ENCODE measurements around the gene SENP1. TPM values are rescaled to one million over a fixed set of nuclear protein-coding genes. Genes with fewer than 3 reads are reported as not detected.

Gene SENP1
- polyA plus RNA-seq, 2 donors = 2.7 to 3.9 TPM

DNA sequence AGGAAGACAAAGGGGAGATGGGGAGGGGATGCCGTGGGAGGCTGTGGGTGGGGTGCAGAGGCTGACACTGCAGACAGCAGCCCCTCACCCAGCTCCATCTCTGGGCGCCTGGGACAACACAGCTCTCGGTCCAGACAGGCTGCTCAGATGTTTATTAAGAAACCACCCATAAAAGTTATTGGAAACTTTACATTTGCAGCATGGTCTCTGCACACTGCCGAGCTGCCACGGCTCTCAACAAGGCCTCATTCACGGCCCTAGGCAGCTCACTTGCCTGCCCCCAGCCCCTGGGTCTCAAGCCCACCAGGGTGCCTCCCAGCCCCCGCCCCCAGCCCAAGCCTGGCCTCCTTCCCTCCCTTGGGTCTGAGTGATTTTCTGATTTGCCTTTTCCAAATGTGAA lies 80.6 kb downstream of the SENP1 start:
- 76 to 79% methylated on average over 7 of the region's 7 CpGs for WGBS, 2 donors

DNA sequence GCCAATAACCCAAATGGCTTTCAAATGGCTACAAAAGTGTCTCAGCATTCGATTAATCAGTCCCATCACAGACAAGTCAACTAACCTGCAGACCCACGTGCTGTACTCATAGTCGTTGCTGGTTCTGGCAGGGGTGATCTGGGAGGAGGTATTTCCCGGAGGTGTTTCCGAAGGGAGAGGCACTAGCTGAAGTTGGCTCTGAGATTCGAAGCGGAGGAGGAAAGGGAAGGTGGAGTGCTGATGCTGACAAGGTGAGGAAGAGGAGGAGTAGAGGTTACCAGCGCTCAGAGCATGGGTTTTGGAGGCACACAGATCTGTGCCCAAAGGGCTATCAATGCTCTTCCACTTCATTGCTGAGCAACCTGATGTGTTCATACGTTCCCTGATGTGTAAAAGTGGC lies 81.1 kb downstream of the SENP1 start:
- Histone ChIP-seq H3K9me3 (ENCODE audit: control insufficient read depth in 2 of 2, insufficient read depth in 1 of 2, low read depth in 1 of 2, low read length in 1 of 2) (no peaks in the 10 kb centered on the region), H3K27me3 (ENCODE audit: control insufficient read depth in 1 of 2, insufficient read depth in 2 of 2, low read length in 2 of 2) (no peaks in the 10 kb centered on the region), H3K36me3 (ENCODE audit: control insufficient read depth in 2 of 2, insufficient read depth in 2 of 2, low read length in 1 of 2) (no peaks in the 10 kb centered on the region), H3K4me3 (ENCODE audit: low read depth in 1 of 2, low read length in 2 of 2) (no peak overlapping the region), H3K27ac (ENCODE audit: low read depth in 2 of 2, low read length in 1 of 2) (no peak overlapping the region), H3K4me1 (ENCODE audit: control insufficient read depth in 2 of 2, insufficient read depth in 2 of 2, low read length in 1 of 2) (peaks cover 0 to 2% of the 10 kb centered on the region in 2 donors)
- 78 to 81% methylated on average over 9 of the region's 9 CpGs for whole genome bisulfite sequencing, 2 donors

More for the DNA sequence above, 80.6 kb downstream of the SENP1 start:
- Histone ChIP-seq H3K4me3 (ENCODE audit: low read depth in 1 of 2, low read length in 2 of 2) (no peak overlapping the region), H3K9me3 (ENCODE audit: control insufficient read depth in 2 of 2, insufficient read depth in 1 of 2, low read depth in 1 of 2, low read length in 1 of 2) (no peaks in the 10 kb centered on the region), H3K27me3 (ENCODE audit: control insufficient read depth in 1 of 2, insufficient read depth in 2 of 2, low read length in 2 of 2) (no peaks in the 10 kb centered on the region), H3K27ac (ENCODE audit: low read depth in 2 of 2, low read length in 1 of 2) (no peak overlapping the region), H3K36me3 (ENCODE audit: control insufficient read depth in 2 of 2, insufficient read depth in 2 of 2, low read length in 1 of 2) (no peaks in the 10 kb centered on the region), H3K4me1 (ENCODE audit: control insufficient read depth in 2 of 2, insufficient read depth in 2 of 2, low read length in 1 of 2) (peaks cover 0 to 2% of the 10 kb centered on the region in 2 donors)

DNA sequence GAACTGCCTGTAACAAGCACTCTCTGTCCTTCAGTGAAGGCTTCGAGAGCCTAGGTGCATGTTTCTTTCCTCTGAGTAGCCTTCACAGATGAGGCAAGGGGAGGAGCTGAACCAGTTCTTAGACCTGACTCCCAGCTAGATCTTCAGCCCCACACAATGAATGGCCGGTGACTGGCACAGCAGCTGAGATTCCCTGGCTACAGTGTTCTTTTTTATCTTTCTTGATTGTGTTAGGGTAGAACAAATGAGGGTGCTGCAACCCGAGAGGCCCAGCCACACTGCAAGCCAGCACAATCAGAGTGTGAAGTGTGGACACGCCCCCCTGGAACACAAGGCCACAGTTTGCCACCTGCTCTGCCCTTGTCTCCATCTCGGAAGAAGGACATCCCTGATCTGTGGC lies 82.5 kb downstream of the SENP1 start:
- H3K4me3 ChIP-seq (ENCODE audit: low read depth in 1 of 2, low read length in 2 of 2) = no peak overlapping the region
- no peaks in the 10 kb centered on the region for H3K27me3 ChIP-seq (ENCODE audit: control insufficient read depth in 1 of 2, insufficient read depth in 2 of 2, low read length in 2 of 2)
- 56 to 61% methylated on average over 5 of the region's 5 CpGs for WGBS, 2 donors
- no peaks in the 10 kb centered on the region for H3K4me1 ChIP-seq (ENCODE audit: control insufficient read depth in 2 of 2, insufficient read depth in 2 of 2, low read length in 1 of 2)
- H3K36me3 ChIP-seq (ENCODE audit: control insufficient read depth in 2 of 2, insufficient read depth in 2 of 2, low read length in 1 of 2) = no peaks in the 10 kb centered on the region
- no peak overlapping the region for H3K27ac ChIP-seq (ENCODE audit: low read depth in 2 of 2, low read length in 1 of 2)
- H3K9me3 ChIP-seq (ENCODE audit: control insufficient read depth in 2 of 2, insufficient read depth in 1 of 2, low read depth in 1 of 2, low read length in 1 of 2) = no peaks in the 10 kb centered on the region

DNA sequence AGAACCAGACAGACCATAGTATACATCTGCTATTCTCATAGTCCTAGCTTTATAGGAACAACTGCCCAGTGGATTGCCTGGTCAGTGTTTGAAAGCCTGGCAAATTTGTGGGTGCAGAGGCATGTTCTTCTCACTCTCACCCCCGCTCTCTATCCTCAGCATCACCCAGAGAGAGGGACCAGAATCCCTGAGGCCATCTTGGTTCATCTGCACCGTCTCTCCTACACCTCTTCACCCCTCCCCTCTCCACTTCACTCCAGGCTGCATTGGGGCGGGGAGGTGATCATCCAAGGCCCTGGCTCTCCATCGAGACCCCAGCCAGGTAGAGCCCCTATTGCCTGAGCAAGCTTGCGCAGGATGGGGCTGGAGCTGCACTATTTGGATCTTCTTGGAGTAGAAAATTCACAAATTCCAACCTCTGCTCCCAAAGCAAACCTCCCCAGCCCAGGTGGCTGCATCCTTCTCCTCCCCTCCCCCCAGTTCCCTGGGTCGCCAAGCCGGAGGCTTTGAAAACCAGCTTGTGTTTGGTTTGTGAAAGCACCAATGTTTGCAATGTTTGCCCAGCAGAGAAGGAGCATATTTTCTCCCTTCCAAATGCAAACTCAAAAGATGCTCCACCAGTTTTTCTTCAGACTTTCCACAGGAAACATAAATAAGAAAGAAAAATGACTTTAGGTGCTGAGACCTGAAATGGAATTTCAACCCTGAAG lies 83.0 kb downstream of the SENP1 start:
- no peaks in the 10 kb centered on the region for H3K4me1 ChIP-seq (ENCODE audit: control insufficient read depth in 2 of 2, insufficient read depth in 2 of 2, low read length in 1 of 2)
- WGBS, 2 donors = 60 to 75% methylated on average over 7 of the region's 7 CpGs
- no peaks in the 10 kb centered on the region for H3K9me3 ChIP-seq (ENCODE audit: control insufficient read depth in 2 of 2, insufficient read depth in 1 of 2, low read depth in 1 of 2, low read length in 1 of 2)
- H3K27me3 ChIP-seq (ENCODE audit: control insufficient read depth in 1 of 2, insufficient read depth in 2 of 2, low read length in 2 of 2) = no peaks in the 10 kb centered on the region
- H3K36me3 ChIP-seq (ENCODE audit: control insufficient read depth in 2 of 2, insufficient read depth in 2 of 2, low read length in 1 of 2) = no peaks in the 10 kb centered on the region
- H3K27ac ChIP-seq (ENCODE audit: low read depth in 2 of 2, low read length in 1 of 2) = no peak overlapping the region
- H3K4me3 ChIP-seq (ENCODE audit: low read depth in 1 of 2, low read length in 2 of 2) = no peak overlapping the region

DNA sequence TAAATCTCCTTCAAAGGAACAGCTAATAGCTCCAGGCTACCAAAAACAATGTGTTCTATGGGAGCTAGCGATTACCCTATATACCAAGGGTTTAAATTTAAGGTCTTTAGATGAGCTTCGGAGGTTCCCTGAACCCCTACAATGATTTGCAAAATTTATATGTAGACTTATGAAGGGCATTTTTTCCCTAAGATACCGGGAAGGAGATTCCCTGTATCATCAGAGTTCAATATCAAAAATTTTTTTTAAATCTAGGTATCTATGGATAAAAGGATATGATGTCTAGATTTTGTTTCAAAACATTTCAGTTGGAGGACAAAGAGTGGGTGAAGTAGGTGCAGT lies 83.7 kb downstream of the SENP1 start:
- Histone ChIP-seq H3K27me3 (ENCODE audit: control insufficient read depth in 1 of 2, insufficient read depth in 2 of 2, low read length in 2 of 2) (no peaks in the 10 kb centered on the region), H3K36me3 (ENCODE audit: control insufficient read depth in 2 of 2, insufficient read depth in 2 of 2, low read length in 1 of 2) (no peaks in the 10 kb centered on the region), H3K4me3 (ENCODE audit: low read depth in 1 of 2, low read length in 2 of 2) (no peak overlapping the region), H3K9me3 (ENCODE audit: control insufficient read depth in 2 of 2, insufficient read depth in 1 of 2, low read depth in 1 of 2, low read length in 1 of 2) (no peaks in the 10 kb centered on the region), H3K27ac (ENCODE audit: low read depth in 2 of 2, low read length in 1 of 2) (no peak overlapping the region), H3K4me1 (ENCODE audit: control insufficient read depth in 2 of 2, insufficient read depth in 2 of 2, low read length in 1 of 2) (no peaks in the 10 kb centered on the region)
- 45 to 55% methylated on average over 3 of the region's 3 CpGs for WGBS, 2 donors

DNA sequence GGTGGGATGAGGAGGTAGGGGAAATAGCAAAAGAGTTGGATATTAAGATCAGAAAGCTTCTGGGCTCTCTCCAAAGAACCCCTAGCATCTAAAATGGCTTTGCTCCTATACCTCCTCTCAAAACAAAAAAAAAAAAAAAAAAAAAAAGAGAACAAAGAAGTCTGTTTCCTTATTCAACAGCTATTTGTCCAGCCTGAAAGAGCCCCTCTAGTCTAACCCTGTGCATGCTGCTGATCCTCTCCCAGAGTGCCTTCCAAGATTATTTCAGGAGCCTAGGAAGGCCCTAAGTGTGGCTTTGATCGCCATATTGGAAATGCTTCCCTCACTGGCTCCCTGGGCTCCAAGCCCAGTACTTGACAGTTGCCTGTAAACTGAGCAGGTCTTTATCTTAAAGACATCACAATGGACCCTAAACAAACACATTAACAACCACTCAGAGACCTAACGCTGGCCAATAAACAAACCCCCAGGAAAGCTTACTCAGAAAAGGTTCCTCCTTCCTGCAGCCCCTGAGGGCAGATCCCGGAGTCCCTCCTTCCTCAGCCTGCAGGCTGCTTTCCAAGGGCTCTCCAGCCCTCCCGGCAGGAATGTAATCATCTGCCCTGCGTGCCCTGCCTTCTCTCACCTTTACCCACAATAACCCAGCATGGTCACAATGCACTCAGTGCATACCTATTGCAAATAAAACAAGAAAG lies 84.2 kb downstream of the SENP1 start:
- H3K36me3 ChIP-seq (ENCODE audit: control insufficient read depth in 2 of 2, insufficient read depth in 2 of 2, low read length in 1 of 2) = no peaks in the 10 kb centered on the region
- H3K27ac ChIP-seq (ENCODE audit: low read depth in 2 of 2, low read length in 1 of 2) = no peak overlapping the region
- WGBS, 2 donors = 24 to 28% methylated on average over 5 of the region's 5 CpGs
- H3K4me3 ChIP-seq (ENCODE audit: low read depth in 1 of 2, low read length in 2 of 2) = no peak overlapping the region
- no peaks in the 10 kb centered on the region for H3K9me3 ChIP-seq (ENCODE audit: control insufficient read depth in 2 of 2, insufficient read depth in 1 of 2, low read depth in 1 of 2, low read length in 1 of 2)
- H3K4me1 ChIP-seq (ENCODE audit: control insufficient read depth in 2 of 2, insufficient read depth in 2 of 2, low read length in 1 of 2) = no peaks in the 10 kb centered on the region
- no peaks in the 10 kb centered on the region for H3K27me3 ChIP-seq (ENCODE audit: control insufficient read depth in 1 of 2, insufficient read depth in 2 of 2, low read length in 2 of 2)

DNA sequence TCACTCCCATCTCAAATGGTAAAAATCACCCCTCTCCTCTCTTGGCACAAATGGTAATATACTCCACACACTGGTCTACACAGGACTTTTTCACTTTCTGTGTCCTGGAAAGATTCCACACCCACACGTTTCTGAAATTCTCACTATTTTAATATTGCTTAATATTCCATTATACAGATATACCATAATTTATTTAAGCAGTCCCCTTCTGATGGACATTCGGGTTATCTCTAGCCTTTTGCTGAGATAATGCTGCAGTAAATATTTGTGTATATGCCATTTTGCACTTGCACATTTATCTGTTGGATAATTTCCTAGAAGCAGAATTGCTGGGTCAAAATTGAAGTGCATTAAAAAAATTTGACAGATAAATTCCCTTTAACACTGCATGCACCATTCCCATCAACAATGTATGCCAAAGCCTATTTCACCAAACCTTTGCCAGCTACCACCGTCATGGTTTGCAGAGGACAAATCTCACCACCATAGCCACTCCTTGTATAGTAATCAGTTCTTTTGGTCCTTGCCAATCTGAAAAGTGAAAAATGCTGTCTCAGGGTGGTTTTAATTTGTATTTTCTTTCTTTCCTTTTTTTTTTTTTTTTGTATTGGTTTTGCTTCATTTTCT lies 86.1 kb downstream of the SENP1 start:
- no peaks in the 10 kb centered on the region for H3K36me3 ChIP-seq (ENCODE audit: control insufficient read depth in 2 of 2, insufficient read depth in 2 of 2, low read length in 1 of 2)
- H3K27ac ChIP-seq (ENCODE audit: low read depth in 2 of 2, low read length in 1 of 2) = no peak overlapping the region
- no peaks in the 10 kb centered on the region for H3K4me1 ChIP-seq (ENCODE audit: control insufficient read depth in 2 of 2, insufficient read depth in 2 of 2, low read length in 1 of 2)
- no peak overlapping the region for H3K4me3 ChIP-seq (ENCODE audit: low read depth in 1 of 2, low read length in 2 of 2)
- H3K27me3 ChIP-seq (ENCODE audit: control insufficient read depth in 1 of 2, insufficient read depth in 2 of 2, low read length in 2 of 2) = no peaks in the 10 kb centered on the region
- 52 to 62% methylated on average over 3 of the region's 3 CpGs for WGBS, 2 donors
- no peaks in the 10 kb centered on the region for H3K9me3 ChIP-seq (ENCODE audit: control insufficient read depth in 2 of 2, insufficient read depth in 1 of 2, low read depth in 1 of 2, low read length in 1 of 2)

DNA sequence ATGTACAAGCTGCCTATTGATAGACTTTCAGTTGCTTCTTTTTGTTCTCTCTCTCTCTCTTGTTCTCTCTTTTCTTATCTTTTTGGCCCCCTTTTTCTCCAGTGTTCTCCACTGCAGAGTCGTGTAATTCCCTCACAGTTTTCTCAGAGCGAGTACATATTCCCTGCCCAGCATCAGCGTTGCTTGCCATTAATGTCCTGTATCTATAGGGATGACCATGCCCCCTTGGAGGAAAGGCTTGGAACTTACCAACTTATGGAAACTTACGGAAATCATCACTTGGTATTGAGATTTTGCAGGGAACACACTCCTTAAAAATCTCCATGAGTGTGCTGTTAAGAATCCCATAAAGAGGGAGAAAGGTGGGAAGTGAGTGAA lies 87.3 kb downstream of the SENP1 start:
- Histone ChIP-seq H3K4me1 (ENCODE audit: control insufficient read depth in 2 of 2, insufficient read depth in 2 of 2, low read length in 1 of 2) (no peaks in the 10 kb centered on the region), H3K4me3 (ENCODE audit: low read depth in 1 of 2, low read length in 2 of 2) (no peak overlapping the region), H3K36me3 (ENCODE audit: control insufficient read depth in 2 of 2, insufficient read depth in 2 of 2, low read length in 1 of 2) (no peaks in the 10 kb centered on the region), H3K9me3 (ENCODE audit: control insufficient read depth in 2 of 2, insufficient read depth in 1 of 2, low read depth in 1 of 2, low read length in 1 of 2) (no peaks in the 10 kb centered on the region), H3K27me3 (ENCODE audit: control insufficient read depth in 1 of 2, insufficient read depth in 2 of 2, low read length in 2 of 2) (no peaks in the 10 kb centered on the region), H3K27ac (ENCODE audit: low read depth in 2 of 2, low read length in 1 of 2) (no peak overlapping the region)
- 80 to 83% methylated on average over 4 of the region's 4 CpGs for WGBS, 2 donors

DNA sequence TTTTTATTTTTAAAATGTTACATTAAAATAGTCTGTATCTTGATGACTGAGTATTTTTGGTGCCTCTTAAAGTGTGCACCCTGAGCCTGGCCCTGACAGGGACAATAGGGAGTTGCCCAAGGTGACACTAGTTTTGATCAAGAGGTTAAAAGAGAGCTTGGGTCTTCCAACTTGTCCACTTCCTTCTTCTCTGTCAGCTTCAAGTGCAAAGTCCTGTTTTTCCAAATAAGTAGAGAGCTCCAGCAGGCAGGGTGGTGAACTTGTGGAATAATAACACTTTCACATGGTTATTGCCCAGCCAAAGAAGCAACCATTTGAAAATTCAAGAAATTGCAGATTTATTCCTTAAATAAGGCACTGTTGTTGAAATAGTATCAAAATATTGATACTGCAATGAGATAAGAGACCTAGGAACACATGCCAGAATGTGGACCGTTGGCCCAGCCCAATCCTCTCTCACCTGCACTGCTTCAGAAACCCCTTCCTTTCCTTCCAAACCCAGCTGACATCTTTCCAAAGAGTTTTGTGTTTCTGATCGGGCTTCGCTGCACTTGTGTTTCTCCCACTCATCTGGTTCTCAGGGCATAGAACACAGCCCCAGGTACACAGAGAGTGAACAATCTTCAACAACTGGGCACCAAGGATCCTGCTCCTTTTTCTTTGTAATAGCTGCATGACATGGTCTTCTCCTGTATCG lies 87.8 kb downstream of the SENP1 start:
- H3K27ac ChIP-seq (ENCODE audit: low read depth in 2 of 2, low read length in 1 of 2) = no peak overlapping the region

More for the DNA sequence above, 87.8 kb downstream of the SENP1 start:
- H3K36me3 ChIP-seq (ENCODE audit: control insufficient read depth in 2 of 2, insufficient read depth in 2 of 2, low read length in 1 of 2) = no peaks in the 10 kb centered on the region
- no peaks in the 10 kb centered on the region for H3K27me3 ChIP-seq (ENCODE audit: control insufficient read depth in 1 of 2, insufficient read depth in 2 of 2, low read length in 2 of 2)
- H3K4me1 ChIP-seq (ENCODE audit: control insufficient read depth in 2 of 2, insufficient read depth in 2 of 2, low read length in 1 of 2) = no peaks in the 10 kb centered on the region
- no peaks in the 10 kb centered on the region for H3K9me3 ChIP-seq (ENCODE audit: control insufficient read depth in 2 of 2, insufficient read depth in 1 of 2, low read depth in 1 of 2, low read length in 1 of 2)
- H3K4me3 ChIP-seq (ENCODE audit: low read depth in 1 of 2, low read length in 2 of 2) = no peak overlapping the region
- WGBS, 2 donors = 78 to 85% methylated on average over 4 of the region's 4 CpGs

All from esophagus (tissue), 2 donors.